OCI-M1 (cell line): ENCODE results near the gene GRK1.
"Not testable (repeated sequence)": the region's sequence is repeated elsewhere in the genome, so short reads cannot be mapped to it uniquely, and the experiment has no call there.

Source experiments
- DNase-seq: peaks from one replicate; lab custom pipeline; 2025; lab: John Stamatoyannopoulos, UW

The GRK1 gene

DNA sequence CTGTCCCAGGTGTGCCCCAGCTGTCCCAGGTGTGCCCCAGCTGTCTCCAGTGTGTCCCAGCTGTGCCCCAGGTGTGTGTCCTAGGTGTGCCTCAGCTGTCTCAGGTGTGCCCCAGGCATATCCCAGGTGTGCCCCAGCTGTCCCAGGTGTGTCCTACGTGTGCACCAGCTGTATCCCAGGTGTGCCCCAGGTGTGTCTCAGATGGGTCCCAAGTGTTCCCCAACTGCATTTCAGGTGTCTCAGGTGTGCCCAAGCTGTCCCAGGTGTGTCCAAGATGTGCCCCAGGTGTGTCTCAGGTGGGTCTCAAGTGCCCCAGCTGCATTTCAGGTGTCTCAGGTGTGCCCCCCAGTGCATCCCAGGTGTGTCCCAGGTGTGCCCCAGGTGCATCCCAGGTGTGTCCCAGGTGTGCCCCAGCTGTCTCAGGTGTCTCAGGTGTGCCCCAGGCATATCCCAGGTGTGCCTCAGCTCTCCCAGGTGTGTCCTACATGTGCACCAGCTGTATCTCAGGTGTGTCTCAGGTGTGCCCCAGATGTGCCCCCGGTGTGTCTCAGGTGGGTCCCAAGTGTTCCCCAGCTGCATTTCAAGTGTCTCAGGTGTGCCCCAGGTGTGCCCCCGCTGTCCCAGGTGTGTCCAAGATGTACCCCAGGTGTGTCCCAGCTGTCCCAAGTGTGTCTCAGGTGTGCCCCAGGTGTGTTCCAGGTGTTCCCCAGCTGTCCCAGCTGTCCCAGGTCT lies 1.3 kb upstream of the GRK1 start:
- no peak for DNase-seq

GRCh38 chr13:113666329-113666670 lies 719 bp upstream of the GRK1 start:
- DNase-seq = no peak

DNA sequence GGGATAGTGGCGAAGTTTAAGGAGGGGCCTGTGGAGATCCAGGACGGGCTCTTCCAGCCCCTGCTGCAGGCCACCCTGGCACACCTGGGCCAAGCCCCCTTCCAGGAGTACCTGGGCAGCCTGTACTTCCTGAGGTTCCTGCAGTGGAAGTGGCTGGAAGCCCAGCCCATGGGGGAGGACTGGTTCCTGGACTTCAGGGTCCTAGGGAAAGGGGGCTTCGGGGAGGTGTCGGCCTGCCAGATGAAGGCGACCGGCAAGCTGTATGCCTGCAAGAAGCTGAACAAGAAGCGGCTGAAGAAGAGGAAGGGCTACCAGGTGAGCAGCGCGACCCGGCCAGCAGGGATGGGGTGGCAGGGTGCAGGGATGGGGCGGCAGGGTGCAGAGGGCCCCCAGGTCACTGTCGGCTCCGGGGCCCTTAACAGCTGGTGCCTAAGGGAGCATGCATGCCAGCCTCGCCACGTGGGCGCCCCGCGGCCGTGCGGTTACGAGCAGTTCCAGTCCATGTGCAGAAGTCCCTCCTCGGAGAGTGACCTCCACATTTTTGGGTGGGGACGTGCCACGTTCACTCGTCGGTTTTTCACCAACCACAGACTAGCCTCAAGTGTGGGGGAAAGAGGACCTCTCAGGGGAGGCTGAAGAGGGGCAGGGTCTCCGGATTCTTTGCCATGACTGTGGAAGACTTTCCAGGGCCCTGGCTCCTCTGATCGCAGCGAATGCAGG lies 912 bp downstream of the GRK1 start:
- DNase-seq = no peak

GRCh38 chr13:113668491-113668971 lies 1.5 kb downstream of the GRK1 start:
- no peak for DNase-seq

DNA sequence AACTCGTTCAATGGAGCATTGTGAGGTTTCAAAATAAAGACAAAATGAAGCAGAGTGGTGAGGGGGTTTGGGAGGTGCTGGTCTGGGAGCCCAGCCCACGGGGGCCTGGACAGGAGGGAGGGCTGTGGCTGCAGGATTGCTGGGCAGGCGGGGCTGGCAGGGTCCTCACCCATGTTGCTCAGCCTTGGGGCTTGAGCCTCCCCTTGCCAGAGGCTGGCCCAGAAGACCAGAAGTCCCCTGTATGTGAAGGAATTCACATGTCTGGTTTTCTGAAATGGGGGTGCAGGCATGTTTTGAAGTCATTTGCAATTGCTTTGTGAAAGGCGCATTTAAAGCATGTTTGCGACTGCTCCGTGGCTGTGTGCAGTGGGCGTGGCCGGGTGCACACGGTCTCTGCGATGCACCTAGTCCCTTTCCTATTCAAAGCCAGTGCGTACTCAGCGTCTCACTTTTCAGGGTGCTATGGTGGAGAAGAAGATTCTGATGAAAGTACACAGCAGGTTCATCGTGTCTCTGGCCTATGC lies 2.3 kb downstream of the GRK1 start:
- DNase-seq = no peak

DNA sequence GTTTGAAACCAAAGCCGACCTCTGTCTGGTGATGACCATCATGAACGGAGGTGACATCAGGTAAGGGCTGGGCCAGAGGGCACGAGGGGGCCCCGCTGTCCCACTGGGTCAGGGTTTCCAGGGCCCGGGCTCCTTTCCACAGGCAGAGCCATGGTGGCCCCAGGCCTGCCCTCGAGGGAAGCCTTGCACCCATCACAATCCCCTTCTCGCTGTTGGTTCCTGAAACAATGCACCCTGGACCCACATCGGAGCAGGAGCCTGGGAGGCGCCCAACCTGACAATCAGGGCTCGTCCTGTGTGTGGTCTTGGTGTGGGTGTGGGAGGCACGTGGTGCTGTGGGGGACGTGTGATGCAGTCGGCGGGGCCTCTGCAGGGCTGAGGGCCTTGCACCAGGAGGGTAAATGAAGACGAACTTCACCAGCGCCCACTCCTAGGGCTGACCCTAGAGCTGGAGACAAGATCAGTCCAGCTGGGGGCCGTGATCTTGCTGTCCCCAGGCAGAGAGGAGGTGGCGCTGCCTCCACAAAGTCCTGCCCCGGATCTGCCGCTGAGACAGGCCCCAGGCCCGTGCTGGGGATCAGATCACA lies 2.8 kb downstream of the GRK1 start:
- no peak for DNase-seq

GRCh38 chr13:113670541-113670940 lies 3.5 kb downstream of the GRK1 start:
- no peak for DNase-seq

DNA sequence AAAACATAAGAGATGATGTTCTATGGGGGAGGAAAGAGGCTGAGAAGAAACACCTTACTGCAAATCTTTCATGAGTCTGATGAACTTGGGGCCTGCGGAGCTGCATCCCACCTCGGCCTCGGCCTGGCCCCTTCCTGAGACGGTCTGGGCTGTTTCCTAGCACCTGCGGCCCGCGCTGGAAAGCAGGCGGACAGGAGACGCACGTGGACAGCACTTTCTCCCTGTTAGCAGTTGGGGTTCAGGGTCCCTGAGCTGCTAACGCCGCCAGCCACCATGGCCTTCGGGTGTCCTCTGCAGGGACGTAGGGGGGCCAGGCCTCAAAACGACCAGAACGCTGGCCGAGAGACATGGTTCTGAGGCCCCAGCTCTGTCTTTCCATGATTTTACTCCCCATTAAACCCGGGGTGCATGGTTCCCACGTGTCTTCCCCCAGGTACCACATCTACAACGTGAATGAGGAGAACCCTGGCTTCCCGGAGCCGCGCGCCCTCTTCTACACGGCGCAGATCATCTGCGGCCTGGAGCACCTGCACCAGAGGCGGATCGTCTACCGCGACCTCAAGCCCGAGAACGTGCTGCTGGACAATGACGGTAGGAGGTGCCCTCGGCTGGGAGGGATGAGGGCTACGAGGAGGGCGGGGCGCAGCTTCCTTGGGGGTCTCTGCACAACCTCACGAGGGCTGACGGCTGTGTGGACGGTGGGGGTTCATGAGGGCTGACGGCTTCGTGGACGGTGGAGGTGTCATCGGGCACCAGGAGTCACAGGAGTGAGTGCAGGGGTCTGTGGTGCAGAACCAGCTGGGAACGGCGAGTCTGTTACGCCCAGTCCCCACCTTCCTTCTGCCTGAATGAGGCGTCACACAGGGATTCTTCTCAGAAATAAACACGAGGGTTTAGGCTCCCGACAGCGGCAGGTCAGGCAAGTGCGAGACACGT lies 4.3 kb downstream of the GRK1 start:
- DNase-seq = no peak

DNA sequence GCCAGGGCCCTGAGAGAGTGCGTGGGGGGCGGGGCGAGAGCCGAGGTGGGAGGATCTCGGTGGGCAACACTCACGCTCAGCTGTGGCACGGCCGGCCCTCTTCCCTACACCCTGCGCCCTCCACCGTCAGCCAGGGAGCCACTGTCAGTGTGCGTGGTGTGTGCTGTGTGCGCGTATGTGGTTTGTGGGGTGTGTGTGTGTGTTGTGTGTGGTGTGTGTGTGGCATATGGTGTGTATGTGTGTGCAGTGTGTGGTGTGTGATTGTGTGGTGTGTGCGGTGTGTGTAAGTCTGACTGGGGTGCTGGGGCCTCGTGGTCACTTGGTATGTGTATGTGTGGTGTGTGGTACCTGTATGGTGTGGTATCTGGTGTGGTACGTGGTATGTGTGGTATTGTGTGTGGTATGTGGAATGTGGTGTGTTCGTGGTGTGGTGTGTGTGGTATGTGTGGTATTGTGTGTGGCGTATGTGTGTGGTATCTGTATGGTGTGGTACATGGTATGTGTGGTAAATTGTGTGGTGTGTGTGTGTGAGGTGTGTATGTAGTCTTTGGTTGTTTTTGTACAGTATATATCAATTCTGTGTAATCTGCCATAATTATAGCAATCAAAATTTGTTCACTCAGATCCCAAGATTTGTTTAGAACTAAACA lies 5.1 kb downstream of the GRK1 start:
- no peak for DNase-seq

GRCh38 chr13:113722921-113723320 lies 55.9 kb downstream of the GRK1 start:
- no peak for DNase-seq

- DNase-seq = peak; percentile 45
Observed at GRCh38 chr13:113723410-113724015, 56.5 kb downstream of the GRK1 start.

- DNase-seq = no peak
Observed at GRCh38 chr13:113724016-113724758, 57.2 kb downstream of the GRK1 start.

DNA sequence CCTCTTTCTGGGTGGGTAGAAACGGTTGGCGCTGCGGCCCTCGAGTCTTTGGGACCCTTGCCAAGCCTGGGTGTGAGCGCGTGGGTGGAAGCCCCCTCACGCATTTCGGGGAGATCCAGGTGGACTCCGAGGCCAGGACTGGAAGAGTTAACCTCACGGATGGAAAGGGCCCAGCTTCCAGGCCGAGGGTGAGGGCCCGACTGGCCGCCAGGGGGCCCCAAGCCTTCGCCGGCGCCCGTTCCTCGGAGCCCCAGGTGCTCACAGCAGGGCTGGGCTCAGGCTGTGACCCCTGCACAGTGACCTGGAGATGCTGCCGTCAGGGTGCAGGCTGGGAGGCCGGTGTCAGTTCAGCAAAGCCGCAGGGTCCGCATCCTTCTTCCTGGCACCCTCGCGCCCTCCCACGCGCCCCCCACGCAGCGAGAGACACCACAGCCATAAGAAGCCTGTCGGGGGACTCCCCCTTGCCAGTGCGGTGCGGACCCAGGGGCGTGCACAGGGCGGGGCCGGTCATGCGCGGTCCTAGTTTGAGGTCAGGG lies 57.8 kb downstream of the GRK1 start:
- DNase-seq = no peak

DNA sequence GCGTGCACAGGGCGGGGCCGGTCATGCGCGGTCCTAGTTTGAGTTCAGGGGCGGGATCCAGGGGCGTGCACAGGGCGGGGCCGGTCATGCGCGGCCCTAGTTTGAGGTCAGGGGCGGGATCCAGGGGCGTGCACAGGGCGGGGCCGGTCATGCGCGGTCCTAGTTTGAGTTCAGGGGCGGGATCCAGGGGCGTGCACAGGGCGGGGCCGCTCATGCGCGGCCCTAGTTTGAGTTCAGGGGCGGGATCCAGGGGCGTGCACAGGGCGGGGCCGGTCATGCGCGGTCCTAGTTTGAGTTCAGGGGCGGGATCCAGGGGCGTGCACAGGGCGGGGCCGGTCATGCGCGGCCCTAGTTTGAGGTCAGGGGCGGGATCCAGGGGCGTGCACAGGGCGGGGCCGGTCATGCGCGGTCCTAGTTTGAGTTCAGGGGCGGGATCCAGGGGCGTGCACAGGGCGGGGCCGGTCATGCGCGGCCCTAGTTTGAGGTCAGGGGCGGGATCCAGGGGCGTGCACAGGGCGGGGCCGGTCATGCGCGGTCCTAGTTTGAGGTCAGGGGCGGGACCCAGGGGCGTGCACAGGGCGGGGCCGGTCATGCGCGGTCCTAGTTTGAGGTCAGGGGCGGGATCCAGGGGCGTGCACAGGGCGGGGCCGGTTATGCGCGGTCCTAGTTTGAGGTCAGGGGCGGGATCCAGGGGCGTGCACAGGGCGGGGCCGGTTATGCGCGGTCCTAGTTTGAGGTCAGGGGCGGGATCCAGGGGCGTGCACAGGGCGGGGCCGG lies 58.5 kb downstream of the GRK1 start:
- DNase-seq = not testable (repeated sequence)

- not testable (repeated sequence) for DNase-seq
Observed at GRCh38 chr13:113726106-113726821, 59.2 kb downstream of the GRK1 start.

GRCh38 chr13:113726961-113727411 lies 60.0 kb downstream of the GRK1 start:
- DNase-seq = no peak

DNA sequence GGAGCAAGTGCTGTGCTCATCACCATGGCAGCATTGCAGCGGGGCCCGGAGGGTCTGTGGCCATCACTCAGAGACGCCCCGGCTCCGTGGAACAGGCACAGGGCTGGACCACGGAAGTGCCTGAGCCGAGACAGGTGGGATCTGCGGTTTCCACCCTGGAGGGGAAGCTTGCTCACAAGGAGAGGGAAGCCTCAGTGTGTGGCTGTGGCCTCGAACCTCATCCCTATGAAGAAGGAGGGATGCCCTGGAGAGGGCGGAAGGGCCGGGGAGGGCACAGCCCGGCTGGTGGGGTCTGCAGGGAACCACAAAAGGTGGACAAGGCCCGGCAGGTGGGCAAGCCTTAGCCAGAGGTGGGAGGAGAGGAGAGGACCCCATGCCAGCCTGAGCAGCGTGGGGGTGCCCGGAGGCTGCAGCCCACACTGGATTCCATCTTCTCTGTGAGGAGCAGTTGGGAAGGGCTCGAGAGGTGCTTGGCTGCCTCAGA lies 61.6 kb downstream of the GRK1 start:
- no peak for DNase-seq
